ENCODE data around the gene EN1. TPM values are rescaled to one million over a fixed set of nuclear protein-coding genes. Genes with fewer than 3 reads are reported as not detected.

EN1 gene
- polyA plus RNA-seq, 1 donor (not counting 4 experiments of a cell fraction or from before 2014, with no cell fraction given), result 0.05 TPM

DNA sequence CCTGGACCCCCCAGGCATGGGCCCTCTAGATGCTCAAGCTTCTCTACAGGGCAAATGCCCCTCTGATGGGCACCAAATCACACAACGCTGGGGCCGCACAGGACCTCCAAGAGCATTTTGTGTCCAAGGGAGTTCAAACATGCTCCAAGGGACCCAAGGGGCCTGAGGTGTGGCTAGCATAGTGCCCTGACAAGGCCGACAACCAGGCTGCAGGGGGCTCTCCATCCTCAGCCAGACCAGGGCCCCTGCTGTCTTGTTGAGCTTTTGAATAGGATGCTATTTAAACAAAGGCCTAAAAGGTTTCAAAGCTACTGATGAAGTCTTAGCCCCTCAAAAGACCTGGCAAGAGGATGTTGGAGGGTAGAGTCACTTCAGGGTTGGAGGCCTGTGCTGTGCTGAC is 33.1 kb downstream of the EN1 start:
- TF ChIP-seq, protein P1, sequence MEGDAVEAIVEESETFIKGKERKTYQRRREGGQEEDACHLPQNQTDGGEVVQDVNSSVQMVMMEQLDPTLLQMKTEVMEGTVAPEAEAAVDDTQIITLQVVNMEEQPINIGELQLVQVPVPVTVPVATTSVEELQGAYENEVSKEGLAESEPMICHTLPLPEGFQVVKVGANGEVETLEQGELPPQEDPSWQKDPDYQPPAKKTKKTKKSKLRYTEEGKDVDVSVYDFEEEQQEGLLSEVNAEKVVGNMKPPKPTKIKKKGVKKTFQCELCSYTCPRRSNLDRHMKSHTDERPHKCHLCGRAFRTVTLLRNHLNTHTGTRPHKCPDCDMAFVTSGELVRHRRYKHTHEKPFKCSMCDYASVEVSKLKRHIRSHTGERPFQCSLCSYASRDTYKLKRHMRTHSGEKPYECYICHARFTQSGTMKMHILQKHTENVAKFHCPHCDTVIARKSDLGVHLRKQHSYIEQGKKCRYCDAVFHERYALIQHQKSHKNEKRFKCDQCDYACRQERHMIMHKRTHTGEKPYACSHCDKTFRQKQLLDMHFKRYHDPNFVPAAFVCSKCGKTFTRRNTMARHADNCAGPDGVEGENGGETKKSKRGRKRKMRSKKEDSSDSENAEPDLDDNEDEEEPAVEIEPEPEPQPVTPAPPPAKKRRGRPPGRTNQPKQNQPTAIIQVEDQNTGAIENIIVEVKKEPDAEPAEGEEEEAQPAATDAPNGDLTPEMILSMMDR (optimal IDR thresholded peaks at IDR 0.05 in 1 of 3, IDR thresholded peaks at IDR 0.05 in 1 of 3, conservative IDR thresholded peaks at IDR 0.05 in 1 of 3; ENCODE audit: extremely low read depth in 1 of 3, insufficient read depth in 2 of 3, low read length in 3 of 3), result no peak
- no peak for TF ChIP-seq EZH2 (IDR thresholded peaks at IDR 0.05; ENCODE audit: low read length)
- Histone ChIP-seq H2AFZ (ENCODE audit: control insufficient read depth, low read length) (no peak overlapping the region), H3K9ac (ENCODE audit: control insufficient read depth, extremely low read depth, insufficient read depth, low read length) (no peak overlapping the region), H3K9me1 (ENCODE audit: control insufficient read depth, extremely low read depth, insufficient read depth, low read length) (no peaks in the 10 kb centered on the region), H3K4me1 (ENCODE audit: control insufficient read depth, extremely low read depth, insufficient read depth, low read length) (no peaks in the 10 kb centered on the region), H4K20me1 (ENCODE audit: control insufficient read depth, extremely low read depth, insufficient read depth, low read length) (no peaks in the 10 kb centered on the region), H3K9me3 (ENCODE audit: control insufficient read depth, low read depth, low read length) (no peaks in the 10 kb centered on the region), H3K36me3 (ENCODE audit: control insufficient read depth in 2 of 2, extremely low read depth in 1 of 2, insufficient read depth in 2 of 2, low read length in 2 of 2) (no peaks in the 10 kb centered on the region), H3K4me3 (ENCODE audit: control insufficient read depth in 2 of 3, extremely low read depth in 1 of 3, insufficient read depth in 2 of 3, low read depth in 1 of 3, low read length in 3 of 3) (no peak overlapping the region), H3K79me2 (ENCODE audit: control insufficient read depth, insufficient read depth, low read length) (no peaks in the 10 kb centered on the region), H3K27ac (ENCODE audit: control insufficient read depth, insufficient read depth, low read length) (no peak overlapping the region), H3K27me3 (ENCODE audit: control insufficient read depth, extremely low read depth, insufficient read depth, low read length) (peaks cover 2% of the 10 kb centered on the region), H3K4me2 (ENCODE audit: control insufficient read depth, extremely low read depth, insufficient read depth, low read depth, low read length) (no peak overlapping the region)
- dilution Hi-C loops (cut with MboI; ENCODE audit: extremely low pct_ligation_motif_present, low sequenced_read_pairs), result no loop called here
- no peak for DNase-seq (ENCODE audit: low read depth, low spot score)
- no peak for FAIRE-seq

- Histone ChIP-seq H3K27ac (ENCODE audit: control insufficient read depth, insufficient read depth, low read length) (no peak overlapping the region), H3K4me2 (ENCODE audit: control insufficient read depth, extremely low read depth, insufficient read depth, low read depth, low read length) (no peak overlapping the region), H3K9me3 (ENCODE audit: control insufficient read depth, low read depth, low read length) (no peaks in the 10 kb centered on the region), H3K4me1 (ENCODE audit: control insufficient read depth, extremely low read depth, insufficient read depth, low read length) (no peaks in the 10 kb centered on the region), H3K9ac (ENCODE audit: control insufficient read depth, extremely low read depth, insufficient read depth, low read length) (no peak overlapping the region), H4K20me1 (ENCODE audit: control insufficient read depth, extremely low read depth, insufficient read depth, low read length) (no peaks in the 10 kb centered on the region), H3K36me3 (ENCODE audit: control insufficient read depth in 2 of 2, extremely low read depth in 1 of 2, insufficient read depth in 2 of 2, low read length in 2 of 2) (no peaks in the 10 kb centered on the region), H3K4me3 (ENCODE audit: control insufficient read depth in 2 of 3, extremely low read depth in 1 of 3, insufficient read depth in 2 of 3, low read depth in 1 of 3, low read length in 3 of 3) (no peak overlapping the region), H3K79me2 (ENCODE audit: control insufficient read depth, insufficient read depth, low read length) (no peaks in the 10 kb centered on the region), H2AFZ (ENCODE audit: control insufficient read depth, low read length) (no peak overlapping the region), H3K27me3 (ENCODE audit: control insufficient read depth, extremely low read depth, insufficient read depth, low read length) (peaks cover 2% of the 10 kb centered on the region), H3K9me1 (ENCODE audit: control insufficient read depth, extremely low read depth, insufficient read depth, low read length) (no peaks in the 10 kb centered on the region)
- TF ChIP-seq, protein P1 (optimal IDR thresholded peaks at IDR 0.05 in 1 of 3, IDR thresholded peaks at IDR 0.05 in 1 of 3, conservative IDR thresholded peaks at IDR 0.05 in 1 of 3; ENCODE audit: extremely low read depth in 1 of 3, insufficient read depth in 2 of 3, low read length in 3 of 3), result no peak
- TF ChIP-seq EZH2 (IDR thresholded peaks at IDR 0.05; ENCODE audit: low read length), result no peak
- FAIRE-seq (no peak), DNase-seq (ENCODE audit: low read depth, low spot score) (no peak)
- dilution Hi-C loops (cut with MboI; ENCODE audit: extremely low pct_ligation_motif_present, low sequenced_read_pairs), result no loop called here
Observed at GRCh38 chr2:118813601-118814339, 33.7 kb downstream of the EN1 start.

Data from keratinocyte (primary cell).